ENCODE measurements around the gene ZCCHC4.
A peak's percentile ranks its signal among the peaks of the same experiment; 100 is the strongest.
"Not testable (repeated sequence)": the region's sequence is repeated elsewhere in the genome, so short reads cannot be mapped to it uniquely, and the experiment has no call there.

ZCCHC4 gene

DNA sequence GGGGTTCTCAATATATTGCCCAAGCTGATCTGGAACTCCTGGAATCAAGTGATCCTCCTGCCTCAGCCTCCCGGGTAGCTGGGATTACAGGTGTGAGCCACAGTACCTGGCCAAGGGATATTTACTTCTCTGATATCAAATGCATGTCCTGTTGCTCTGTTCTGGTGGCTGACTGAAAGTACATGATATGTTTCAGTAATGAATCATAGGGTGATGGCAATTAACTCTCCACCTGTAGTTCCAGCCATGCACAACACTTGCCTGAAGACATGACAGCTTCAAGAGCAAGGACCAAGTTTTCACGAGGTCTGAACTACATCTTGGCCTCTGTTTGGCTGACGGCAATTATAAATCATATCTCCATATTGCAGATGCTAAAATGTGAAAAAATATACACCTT, 9.1 kb downstream of the ZCCHC4 start:
- no peak for DNase-seq (ENCODE audit: low spot score)

DNA sequence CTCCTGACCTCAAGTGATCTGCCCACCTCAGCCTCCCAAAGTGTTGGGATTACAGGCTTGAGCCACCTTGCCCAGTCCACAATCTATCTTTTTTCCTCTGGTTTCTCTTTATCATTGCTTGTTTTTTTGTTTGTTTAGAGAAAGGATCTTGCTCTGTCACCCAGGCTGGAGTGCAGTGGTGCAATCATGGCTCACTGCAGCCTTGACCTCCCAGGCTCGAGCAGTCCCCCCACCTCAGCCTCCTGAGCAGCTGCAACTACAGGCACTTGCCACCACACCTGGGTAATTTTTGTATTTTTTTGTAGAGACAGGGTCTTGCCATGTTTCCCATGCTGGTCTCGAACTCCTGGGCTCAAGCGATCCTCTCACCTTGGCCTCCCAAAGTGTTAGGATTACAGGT, 15.9 kb downstream of the ZCCHC4 start:
- DNase-seq (ENCODE audit: low spot score) = not testable (repeated sequence)

DNA sequence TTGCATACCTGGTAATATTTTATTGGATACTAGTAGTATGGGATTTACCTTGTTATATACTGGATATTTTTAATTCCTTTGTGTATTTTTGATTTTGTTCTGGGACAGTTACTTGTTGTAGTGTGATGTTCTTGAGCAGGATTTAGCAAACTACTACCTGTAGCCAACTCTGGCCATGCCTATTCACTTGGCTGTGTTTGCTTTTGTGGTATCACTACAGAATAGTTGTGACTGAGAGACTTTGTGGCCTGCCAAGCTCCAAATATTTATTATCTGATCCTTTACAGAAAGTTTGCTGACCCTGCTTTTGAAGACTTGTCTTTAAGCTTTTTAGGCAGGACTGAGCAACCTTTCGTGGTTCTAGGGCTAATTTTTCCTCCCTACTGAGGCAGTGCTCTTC, 17.8 kb downstream of the ZCCHC4 start:
- no peak for DNase-seq (ENCODE audit: low spot score)

DNA sequence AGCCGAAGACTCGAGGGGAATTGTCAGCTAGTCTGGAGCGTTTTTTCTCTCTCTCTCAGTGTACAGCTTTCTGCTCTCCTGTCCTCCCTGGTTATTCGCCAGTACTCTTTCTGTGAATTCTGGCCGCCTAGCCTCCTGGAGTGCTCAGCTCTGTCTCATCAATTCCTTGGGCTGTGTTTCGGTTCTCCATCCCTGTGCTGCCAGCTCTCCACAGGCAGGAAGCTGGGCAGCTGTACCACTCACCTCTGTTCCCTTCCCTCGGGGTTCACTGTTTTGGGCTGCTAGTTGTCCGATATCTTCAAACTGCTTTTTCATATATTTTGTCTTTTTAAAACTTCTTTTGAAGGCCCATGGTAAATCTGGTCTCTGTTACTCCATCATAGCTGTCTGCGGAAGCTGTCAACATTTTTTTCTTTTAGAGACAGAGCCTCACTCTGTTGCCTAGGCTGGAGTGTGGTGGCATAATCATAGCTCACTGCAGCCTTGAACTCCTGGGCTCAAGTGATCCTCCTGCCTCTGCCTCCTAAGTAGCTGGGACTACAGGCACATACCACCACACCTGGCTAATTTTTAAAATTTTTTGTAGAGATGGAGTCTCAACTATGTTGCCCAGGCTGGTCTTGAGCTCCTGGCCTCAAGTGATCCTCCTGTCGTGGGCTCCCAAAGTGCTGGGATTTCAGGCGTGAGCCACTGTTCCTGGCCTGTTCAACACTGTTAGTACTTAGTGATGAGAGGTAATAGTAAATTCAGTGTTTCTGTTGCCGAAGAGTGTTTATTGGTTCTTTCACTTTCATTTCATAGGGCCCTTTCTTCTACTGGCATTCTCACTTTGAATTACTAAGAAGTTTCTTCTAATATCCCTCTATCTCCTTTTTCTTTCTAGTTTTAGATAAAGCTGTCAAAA, 18.6 kb downstream of the ZCCHC4 start:
- DNase-seq (ENCODE audit: low spot score) = no peak

DNA sequence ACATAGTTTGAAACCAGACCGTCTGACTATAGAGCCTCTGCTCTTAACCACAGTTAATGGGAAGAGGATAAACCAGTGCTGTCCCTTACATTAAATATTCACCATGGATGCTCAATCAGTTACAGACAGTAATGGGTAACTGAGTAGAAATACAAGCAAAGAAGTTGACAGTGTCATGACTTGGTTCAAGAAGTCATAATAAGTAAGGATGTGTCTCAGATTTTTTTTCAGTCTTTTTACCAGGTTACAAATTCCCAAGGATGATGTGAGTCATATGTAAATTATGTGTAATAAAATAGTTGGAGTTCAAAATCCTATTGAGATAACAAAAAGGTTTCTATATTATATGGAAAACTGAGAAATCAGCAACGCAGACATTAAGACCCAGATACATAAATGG, 31.1 kb downstream of the ZCCHC4 start:
- DNase-seq (ENCODE audit: low spot score) = no peak

DNA sequence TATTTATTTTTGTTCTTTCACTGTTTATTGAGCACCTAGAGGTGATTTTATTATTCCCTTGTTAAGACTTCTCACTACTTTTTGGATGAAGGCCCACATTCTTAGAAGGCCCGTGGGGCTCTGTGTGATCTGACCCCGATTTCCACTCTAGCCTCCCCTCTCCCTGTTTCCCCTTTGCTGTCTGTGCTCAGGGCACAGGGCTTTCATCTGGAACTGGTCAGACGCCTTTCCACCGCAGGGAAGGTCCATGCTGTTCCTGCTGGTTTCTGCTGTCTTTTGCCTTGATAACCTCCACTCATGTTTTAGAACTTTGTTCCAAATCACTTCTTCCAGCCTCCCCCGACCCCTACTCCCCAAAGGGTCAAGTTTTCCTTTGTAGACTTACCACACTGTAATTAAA, 33.2 kb downstream of the ZCCHC4 start:
- DNase-seq (ENCODE audit: low spot score) = no peak

DNA sequence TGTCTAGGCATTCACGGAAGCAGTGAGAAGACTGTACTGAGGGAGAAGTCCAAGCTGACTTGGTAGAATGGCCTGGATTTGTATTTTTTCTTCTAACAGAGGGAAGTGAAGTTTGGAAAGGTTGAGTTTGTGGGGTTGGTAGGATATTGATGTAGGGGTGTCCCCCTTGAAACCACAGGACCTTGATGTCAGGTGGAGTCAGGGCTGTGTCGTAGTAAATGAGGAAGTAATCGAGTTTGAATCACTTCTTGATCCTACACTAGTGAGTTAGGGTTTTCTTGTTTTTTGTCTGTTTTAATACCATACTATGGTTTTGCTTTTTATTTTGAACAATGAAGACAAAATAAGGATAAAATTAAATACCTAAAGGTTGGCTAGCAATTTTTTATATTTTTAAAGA, 34.3 kb downstream of the ZCCHC4 start:
- DNase-seq (ENCODE audit: low spot score) = no peak

DNA sequence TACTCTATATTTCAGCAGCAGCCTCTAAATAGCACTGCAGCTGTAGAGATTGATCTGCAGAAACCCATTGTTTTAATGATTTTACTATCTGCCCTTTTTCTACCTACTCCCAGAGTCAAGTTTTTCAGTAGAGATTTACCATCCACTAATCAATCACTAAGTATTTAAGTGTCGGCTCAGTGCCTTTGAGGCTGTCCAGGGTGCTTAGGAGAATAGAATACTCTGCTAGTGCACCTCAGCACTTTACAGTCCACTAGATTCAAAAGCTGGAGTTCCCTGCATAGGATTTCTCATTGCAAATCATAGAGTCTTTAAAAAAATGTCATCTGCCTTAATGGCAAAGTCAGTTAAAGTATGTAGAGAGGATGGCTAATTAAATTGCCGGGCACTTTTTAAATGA, 34.9 kb downstream of the ZCCHC4 start:
- no peak for DNase-seq (ENCODE audit: low spot score)

DNA sequence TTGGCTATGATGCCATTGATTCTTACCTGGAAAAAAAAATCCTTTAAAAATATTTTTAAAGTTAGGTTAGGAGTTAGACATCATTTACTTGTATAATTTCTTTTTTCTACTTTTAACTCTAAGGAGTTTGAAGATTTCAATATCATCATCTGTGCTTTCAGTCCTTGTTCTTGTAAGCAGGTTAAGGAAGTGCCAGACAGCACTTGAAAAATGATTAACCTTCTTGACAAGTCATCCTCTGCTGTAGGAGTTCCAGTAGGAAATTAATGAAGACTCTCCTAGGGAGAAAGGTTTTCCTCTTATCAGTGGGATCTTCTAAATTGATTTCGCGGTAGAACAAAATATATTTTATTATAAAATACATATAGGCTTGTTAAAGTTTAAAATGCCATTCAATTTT, 35.4 kb downstream of the ZCCHC4 start:
- no peak for DNase-seq (ENCODE audit: low spot score)

DNA sequence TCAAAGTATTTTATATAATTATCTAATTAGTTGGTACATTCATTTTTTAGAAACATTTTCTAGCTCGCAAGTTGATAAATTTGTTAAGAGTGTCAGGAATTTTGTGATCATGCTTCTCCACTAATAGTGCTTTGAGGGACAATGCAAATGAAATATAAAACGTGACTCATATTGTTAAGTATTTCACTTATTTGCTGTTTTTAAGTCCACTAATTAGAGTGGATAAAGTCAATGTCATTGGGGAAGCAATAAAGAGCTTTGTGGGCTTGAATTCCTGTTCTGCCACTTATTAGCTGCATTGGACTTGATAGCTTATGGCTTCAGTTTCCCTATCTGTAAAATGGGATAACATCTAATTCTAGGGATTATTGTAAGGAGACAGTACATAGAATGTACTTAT, 38.0 kb downstream of the ZCCHC4 start:
- DNase-seq (ENCODE audit: low spot score) = no peak

DNA sequence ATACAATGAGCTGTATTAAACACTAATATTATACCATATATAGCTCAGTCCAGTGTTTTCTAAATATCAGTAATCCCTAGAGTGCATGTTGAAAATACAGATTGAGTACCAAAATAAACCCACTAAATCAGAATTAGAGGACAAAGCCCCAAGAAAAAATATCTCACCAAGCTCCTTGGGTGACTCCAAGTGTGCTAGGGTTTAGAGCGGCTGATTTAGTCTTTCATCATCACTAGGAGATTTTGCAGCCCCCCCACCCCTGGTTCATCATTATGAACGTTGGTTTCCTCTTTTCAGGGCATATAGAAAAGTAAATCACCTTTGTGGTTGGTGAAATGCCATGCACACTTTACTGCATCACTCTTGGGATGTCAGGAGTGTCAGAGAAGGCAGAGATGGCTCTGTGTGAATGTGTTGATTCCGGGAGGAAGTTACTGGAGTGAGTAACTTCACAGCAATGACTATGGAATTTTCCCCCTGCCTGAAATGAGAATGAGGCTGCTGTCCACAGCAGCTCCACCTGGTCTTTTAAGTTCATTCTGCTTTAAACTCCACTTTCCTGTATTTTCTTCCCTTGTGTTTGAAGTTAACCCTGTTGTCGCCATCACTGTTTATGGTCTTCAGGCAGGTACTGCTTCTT, 39.3 kb downstream of the ZCCHC4 start:
- DNase-seq (ENCODE audit: low spot score) = no peak

DNA sequence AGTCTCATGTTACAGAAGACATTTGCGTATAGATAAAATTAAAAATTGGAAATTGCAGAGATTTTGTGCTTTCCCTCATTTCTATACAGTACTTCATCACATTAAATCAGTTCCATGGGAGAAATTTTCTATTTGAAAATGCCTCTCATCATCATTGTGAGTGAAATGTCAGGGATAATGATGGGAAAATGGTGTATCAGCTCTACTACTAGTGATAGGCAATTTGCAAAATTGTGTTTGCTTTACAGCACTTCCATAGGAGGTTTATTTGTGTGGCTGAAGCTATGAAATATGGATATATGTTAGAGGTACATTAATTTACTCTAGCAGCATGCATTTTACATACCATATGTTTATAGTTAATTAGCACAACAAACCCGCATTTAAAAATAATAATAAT, 43.5 kb downstream of the ZCCHC4 start:
- DNase-seq (ENCODE audit: low spot score) = no peak

DNA sequence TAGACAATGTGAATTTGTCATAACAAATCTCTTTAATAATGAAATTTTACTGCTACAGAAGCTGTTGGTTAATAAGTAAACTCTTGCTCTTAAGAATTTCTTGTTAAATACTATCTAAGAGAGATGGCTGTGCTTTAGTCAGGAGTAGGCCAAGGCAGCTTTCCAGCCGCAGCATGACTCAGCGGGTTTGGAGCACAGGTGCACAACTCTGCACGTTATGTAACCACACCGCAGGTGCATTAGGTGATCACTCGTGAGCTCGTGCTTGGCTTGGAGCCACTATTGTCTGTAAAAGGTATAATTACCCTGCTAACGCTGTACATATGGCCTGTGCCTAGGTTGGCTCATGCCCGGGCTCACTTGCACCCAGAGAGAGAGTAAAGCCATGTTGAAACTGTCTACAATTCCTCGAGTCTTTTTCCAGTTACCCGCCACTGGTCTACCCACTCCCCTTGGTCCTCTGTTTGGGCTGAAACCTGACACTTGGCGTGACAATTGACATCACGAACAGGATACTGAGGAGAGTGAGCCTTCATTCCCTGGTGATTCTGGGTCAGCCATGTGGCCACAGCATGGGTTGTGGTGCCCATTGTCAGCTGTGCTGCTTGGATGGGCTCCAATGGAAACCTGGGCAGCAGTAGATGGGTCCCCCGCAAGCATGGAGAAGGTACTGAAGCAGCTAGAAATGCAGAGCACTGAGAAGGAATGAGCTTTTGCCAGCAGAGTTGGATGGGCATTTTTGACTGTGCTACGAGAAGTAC, 46.1 kb downstream of the ZCCHC4 start:
- DNase-seq (ENCODE audit: low spot score) = no peak

DNA sequence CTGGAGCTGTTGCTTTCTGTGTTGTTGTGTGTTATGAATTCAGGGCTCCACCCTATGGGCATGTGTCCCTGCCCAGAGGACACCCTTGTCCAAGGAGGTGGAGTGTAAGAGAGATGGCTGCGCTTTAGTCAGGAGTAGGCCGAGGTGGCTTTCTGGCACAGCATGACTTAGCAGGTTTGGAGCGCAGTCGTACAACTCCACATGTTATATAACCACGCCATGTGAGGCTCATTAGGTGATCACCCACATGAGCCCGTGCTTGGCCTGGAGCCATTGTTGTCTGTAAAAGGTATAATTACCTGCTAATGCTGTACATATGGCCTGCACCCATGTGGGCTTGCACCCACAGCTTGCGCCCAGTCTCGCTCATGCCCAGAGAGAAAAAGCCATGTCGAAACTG, 48.7 kb downstream of the ZCCHC4 start:
- no peak for DNase-seq (ENCODE audit: low spot score)

DNA sequence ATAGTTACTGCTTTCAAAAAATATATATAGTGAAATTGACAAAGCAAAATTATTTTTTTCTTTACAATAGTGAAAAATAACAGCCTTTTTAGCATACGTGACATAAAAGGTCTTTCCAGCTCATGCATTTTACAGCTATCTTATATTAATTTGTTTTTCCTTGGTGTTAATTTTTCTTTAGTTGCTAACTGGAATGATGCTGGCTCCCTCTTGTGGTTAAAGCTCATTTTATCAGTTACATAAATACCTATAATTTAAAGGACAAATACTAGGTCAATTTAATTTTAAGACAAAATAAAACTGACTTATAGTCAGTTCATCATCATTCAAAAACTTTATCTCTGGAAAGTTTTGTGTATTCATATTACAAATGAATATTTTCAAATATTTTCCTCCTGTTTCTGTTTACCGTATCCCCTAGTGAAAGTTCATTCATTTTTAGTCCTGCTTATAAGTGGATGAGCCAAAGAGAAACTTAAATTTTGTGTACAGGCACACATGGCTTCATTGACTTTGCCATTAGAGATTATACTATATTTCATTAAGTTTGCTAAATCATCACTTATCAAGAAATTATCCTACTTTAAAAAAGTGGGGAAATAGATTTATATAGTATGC, 54.5 kb downstream of the ZCCHC4 start:
- no peak for DNase-seq (ENCODE audit: low spot score)

DNA sequence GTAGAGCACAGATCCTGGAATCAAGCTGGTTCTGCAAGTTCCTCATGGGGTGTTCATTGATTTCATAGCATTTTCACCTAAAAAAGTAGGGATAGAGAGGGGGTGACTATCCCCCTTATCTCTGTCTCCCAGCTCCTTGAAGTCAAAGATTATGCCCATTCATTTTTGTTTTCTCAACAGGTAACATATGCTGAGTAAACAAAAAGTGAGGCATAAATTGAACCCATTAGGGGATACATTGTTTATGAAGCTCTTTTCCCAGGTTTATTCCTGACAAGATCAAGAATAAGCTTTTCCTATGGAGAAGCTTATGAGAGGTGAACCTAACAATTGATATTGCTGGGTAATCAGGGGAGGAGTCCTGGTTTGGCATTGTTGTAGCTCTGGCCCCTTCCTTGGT, 55.3 kb downstream of the ZCCHC4 start:
- no peak for DNase-seq (ENCODE audit: low spot score)

DNA sequence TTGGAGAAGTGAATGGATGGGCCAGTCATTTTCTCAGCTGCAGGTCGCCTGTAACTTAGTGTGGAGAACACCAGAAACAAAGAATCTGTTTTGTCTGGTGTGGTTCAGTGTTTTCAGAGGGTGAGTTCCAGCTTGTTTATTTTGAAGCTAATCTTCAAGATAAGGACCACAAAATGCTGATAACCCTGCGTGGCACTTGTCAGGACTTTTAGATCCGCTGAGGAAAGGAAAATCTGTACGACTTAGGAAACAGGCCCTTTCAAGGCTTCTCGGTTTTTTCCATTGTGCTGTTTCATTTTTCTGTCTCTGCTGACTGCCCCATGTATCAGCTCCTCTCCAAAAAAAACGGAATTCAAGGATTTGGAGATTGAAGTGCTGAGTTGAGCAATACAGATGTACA, 55.7 kb downstream of the ZCCHC4 start:
- DNase-seq (ENCODE audit: low spot score) = no peak

DNA sequence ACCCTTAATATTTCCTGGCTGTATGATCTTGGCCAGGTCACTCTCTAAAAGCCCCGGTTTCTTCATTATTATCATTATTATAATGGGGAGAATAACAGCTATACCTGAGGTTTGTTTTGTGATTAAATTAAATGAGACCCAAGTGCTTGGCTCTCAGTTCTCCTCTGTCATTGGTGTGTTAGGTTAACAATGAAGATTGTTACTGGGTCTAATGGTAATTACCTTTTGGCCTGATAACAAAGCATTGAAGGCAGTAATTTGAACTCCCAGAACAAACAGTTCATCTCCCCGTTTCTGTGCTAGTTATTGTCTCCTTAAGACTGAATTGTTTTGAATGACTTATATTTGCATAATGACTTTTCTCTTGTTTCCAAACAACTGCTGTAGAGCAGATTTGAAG, 57.7 kb downstream of the ZCCHC4 start:
- no peak for DNase-seq (ENCODE audit: low spot score)

DNA sequence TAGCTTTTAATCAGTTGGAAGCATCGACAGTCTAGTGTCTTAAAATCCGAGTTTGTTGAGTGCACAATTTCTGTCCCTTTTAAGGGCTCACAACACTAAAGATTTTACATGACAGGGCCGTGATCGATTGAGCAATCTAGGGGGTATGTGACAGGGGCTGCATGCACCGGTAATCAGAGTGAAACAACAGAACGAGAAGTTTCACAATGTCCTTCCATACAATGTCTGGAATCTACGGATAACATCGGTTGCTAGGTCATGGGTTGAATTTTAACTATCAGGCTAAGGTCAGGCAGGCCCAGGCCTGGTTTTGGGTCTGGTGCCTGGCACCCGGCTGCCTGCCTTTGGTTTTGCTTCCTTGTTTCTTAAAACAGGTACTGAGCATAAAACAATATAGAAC, 60.0 kb downstream of the ZCCHC4 start:
- DNase-seq (ENCODE audit: low spot score) = not testable (repeated sequence)

DNA sequence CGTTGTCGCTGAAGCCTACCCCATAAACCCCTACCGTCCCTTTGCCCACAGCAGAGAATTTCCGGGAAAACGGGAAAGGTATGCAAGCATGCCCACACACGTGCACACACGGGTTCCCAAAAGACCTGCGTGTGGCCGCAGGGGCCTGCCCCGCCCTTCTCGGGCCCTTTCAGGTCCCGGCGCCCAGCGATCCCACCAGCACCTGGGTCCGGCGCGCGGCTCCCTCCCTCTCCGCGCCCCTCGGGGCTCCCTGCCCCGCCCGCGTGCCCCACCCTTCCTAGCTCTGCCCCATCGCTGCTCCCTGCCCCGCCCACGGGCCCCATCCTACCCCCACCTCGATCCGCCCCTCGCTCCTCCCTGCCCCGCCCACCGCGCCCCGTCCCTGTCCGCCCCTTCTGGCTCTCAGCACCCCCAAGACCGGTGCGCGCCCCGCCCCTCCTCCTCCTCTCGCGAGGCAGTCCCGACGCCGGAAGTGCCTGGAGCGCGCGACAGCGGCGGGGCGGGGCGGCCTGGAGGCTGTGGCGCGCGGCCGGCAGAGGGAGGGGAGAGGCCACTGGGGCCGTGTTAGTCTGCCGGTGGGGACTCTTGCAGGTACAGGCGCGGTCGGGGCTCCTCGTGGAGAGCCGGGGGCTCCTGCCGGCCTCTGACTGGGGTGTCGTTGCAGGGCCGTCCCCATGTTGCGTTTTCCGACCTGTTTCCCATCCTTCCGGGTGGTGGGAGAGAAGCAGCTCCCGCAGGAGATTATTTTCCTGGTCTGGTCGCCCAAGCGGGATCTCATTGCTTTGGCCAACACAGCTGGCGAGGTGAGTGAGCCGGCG, 64.4 kb downstream of the ZCCHC4 start, which contains the start of gene ANAPC4:
Gene ANAPC4, plus strand, starts transcription at position 510 of the 818 bp plus-strand sequence. Its CDS starts 165 bp downstream, at position 675.
- peak; percentile 98 for DNase-seq (ENCODE audit: low spot score)

Measured in HuH-7 (cell line).